H9 (cell line): ENCODE results near the gene GPR161. TPM values are rescaled to one million over a fixed set of nuclear protein-coding genes. Genes with fewer than 3 reads are reported as not detected.

Experiments
- DNase-seq: peaks from one replicate; pipeline ENCODE4 v3.0.0-alpha.2; 2017
- H2AFZ ChIP-seq: one replicate; pipeline ENCODE4 v1.6.1; 2013; ENCODE audit warnings: mild to moderate bottlenecking, low read length, control low read depth, moderate library complexity
- H2AK5ac ChIP-seq: 2 replicates; pipeline ENCODE4 v1.6.1; 2013; ENCODE audit warnings: low read length, control low read depth, mixed read lengths; ENCODE audit not compliant: insufficient read length
- H2BK120ac ChIP-seq: one replicate; pipeline ENCODE4 v1.6.1; 2013; ENCODE audit warnings: low read depth, mild to moderate bottlenecking, low read length, control low read depth, inconsistent platforms; ENCODE audit not compliant: poor library complexity, severe bottlenecking
- H2BK12ac ChIP-seq: 2 replicates; pipeline ENCODE4 v1.6.1; 2013; ENCODE audit warnings: low read length, control low read depth, mixed read lengths, low read depth; ENCODE audit not compliant: insufficient read length
- H2BK15ac ChIP-seq: 2 replicates; pipeline ENCODE4 v1.6.1; 2013; ENCODE audit warnings: low read depth, low read length, control low read depth
- H2BK20ac ChIP-seq: one replicate; pipeline ENCODE4 v1.6.1; 2013; ENCODE audit warnings: low read depth, mild to moderate bottlenecking, low read length, control low read depth, inconsistent platforms; ENCODE audit not compliant: poor library complexity, severe bottlenecking
- H2BK5ac ChIP-seq: 2 replicates; pipeline ENCODE4 v1.6.1; 2013; ENCODE audit warnings: low read length, control low read depth, mixed read lengths; ENCODE audit not compliant: insufficient read length
- H3K14ac ChIP-seq: 2 replicates; pipeline ENCODE4 v1.6.1; 2013; ENCODE audit warnings: low read length, control low read depth; ENCODE audit not compliant: insufficient read depth
- H3K18ac ChIP-seq: 2 replicates; pipeline ENCODE4 v1.6.1; 2013; ENCODE audit warnings: low read depth, mild to moderate bottlenecking, mixed read lengths, low read length, control low read depth; ENCODE audit not compliant: insufficient read length
- H3K23ac ChIP-seq: 2 replicates; pipeline ENCODE4 v1.6.1; 2013; ENCODE audit warnings: low read length, control low read depth, mixed read lengths, low read depth; ENCODE audit not compliant: insufficient read length
- H3K23me2 ChIP-seq: 2 replicates; pipeline ENCODE4 v1.6.1; 2013; ENCODE audit warnings: low read depth, mild to moderate bottlenecking, mixed read lengths, low read length, control low read depth; ENCODE audit not compliant: insufficient read length, poor library complexity, severe bottlenecking
- H3K27ac ChIP-seq: 2 replicates; pipeline ENCODE4 v1.5.1; 2013; ENCODE audit warnings: low read length, control low read depth, mixed read lengths, low read depth; ENCODE audit not compliant: insufficient read length
- H3K27me3 ChIP-seq: 2 replicates; pipeline ENCODE4 v1.6.1; 2013; ENCODE audit warnings: low read length, control low read depth, inconsistent platforms; ENCODE audit not compliant: insufficient read depth
- H3K4ac ChIP-seq: 2 replicates; pipeline ENCODE4 v1.6.1; 2013; ENCODE audit warnings: low read depth, mild to moderate bottlenecking, control low read depth, inconsistent platforms, low read length, moderate library complexity
- H3K4me1 ChIP-seq: 2 replicates; pipeline ENCODE4 v1.6.1; 2013; ENCODE audit warnings: low read length, control low read depth, inconsistent platforms; ENCODE audit not compliant: insufficient read depth
- H3K4me2 ChIP-seq: 2 replicates; pipeline ENCODE4 v1.6.1; 2013; ENCODE audit warnings: low read length, control low read depth, mixed read lengths; ENCODE audit not compliant: insufficient read length, insufficient read depth
- H3K56ac ChIP-seq: 2 replicates; pipeline ENCODE4 v1.6.1; 2013; ENCODE audit warnings: low read depth, mild to moderate bottlenecking, mixed read lengths, low read length, control low read depth; ENCODE audit not compliant: insufficient read length
- H3K79me1 ChIP-seq: 2 replicates; pipeline ENCODE4 v1.6.1; 2013; ENCODE audit warnings: low read depth, mild to moderate bottlenecking, moderate library complexity, low read length, control low read depth, inconsistent platforms; ENCODE audit not compliant: insufficient read depth, poor library complexity, severe bottlenecking
- H3K79me2 ChIP-seq: 2 replicates; pipeline ENCODE4 v1.6.1; 2013; ENCODE audit warnings: low read length, control low read depth, inconsistent platforms; ENCODE audit not compliant: insufficient read depth
- H3K9ac ChIP-seq: 2 replicates; pipeline ENCODE4 v1.6.1; 2013; ENCODE audit warnings: low read length, control low read depth, mixed read lengths; ENCODE audit not compliant: insufficient read length; ENCODE audit errors: extremely low read depth
- H3K9me3 ChIP-seq: one replicate; pipeline ENCODE4 v1.6.1; 2013; ENCODE audit warnings: low read depth, low read length, inconsistent platforms; ENCODE audit not compliant: control insufficient read depth
- H3T11ph ChIP-seq: one replicate; pipeline ENCODE4 v1.6.1; 2013; ENCODE audit warnings: mild to moderate bottlenecking, low read length, control low read depth, inconsistent platforms
- H4K20me1 ChIP-seq: one replicate; pipeline ENCODE4 v1.6.1; 2013; ENCODE audit not compliant: control insufficient read depth, insufficient read length, insufficient read depth
- H4K5ac ChIP-seq: 2 replicates; pipeline ENCODE4 v1.6.1; 2013; ENCODE audit warnings: low read depth, mild to moderate bottlenecking, mixed read lengths, low read length, control low read depth; ENCODE audit not compliant: insufficient read length
- H4K8ac ChIP-seq: replicated peaks from 2 replicates; pipeline ENCODE4 v1.6.1; 2013; ENCODE audit warnings: low read length, control low read depth, mixed read lengths, low read depth; ENCODE audit not compliant: insufficient read length
- H4K91ac ChIP-seq: 2 replicates; pipeline ENCODE4 v1.6.1; 2013; ENCODE audit warnings: low read depth, mild to moderate bottlenecking, moderate library complexity, mixed read lengths, low read length, control low read depth; ENCODE audit not compliant: insufficient read length
- H3K27ac Mint-ChIP-seq, 3 experiments: 2 replicates in 2 of 3; 3 replicates in 1 of 3; pipeline ENCODE4 v1.8.0; 2020 to 2021; ENCODE audit warnings: mixed read lengths in 3 of 3, mild to moderate bottlenecking in 1 of 3, moderate library complexity in 1 of 3
- H3K27me3 Mint-ChIP-seq: 2 replicates; pipeline ENCODE4 v1.8.0; 2021; ENCODE audit warnings: low read depth, mild to moderate bottlenecking, moderate library complexity, mixed read lengths
- H3K36me3 Mint-ChIP-seq, 3 experiments: 2 replicates in 2 of 3; 3 replicates in 1 of 3; pipeline ENCODE4 v1.8.0; 2020 to 2021; ENCODE audit warnings: low read depth in 3 of 3, mixed read lengths in 3 of 3; ENCODE audit not compliant: insufficient read depth in 1 of 3
- H3K4me1 Mint-ChIP-seq, 2 experiments: 2 replicates each; pipeline ENCODE4 v1.8.0; 2020; ENCODE audit warnings: mixed read lengths in 2 of 2
- H3K4me3 Mint-ChIP-seq, 2 experiments: 2 replicates in 1 of 2; 3 replicates in 1 of 2; pipeline ENCODE4 v1.8.0; 2020 to 2021; ENCODE audit warnings: mild to moderate bottlenecking in 2 of 2, mixed read lengths in 2 of 2, moderate library complexity in 1 of 2
- H3K9me3 Mint-ChIP-seq, 2 experiments: 2 replicates in 1 of 2; 3 replicates in 1 of 2; pipeline ENCODE4 v1.8.0; 2020; ENCODE audit warnings: mild to moderate bottlenecking in 2 of 2, mixed read lengths in 2 of 2, moderate library complexity in 1 of 2
- CTCF ChIP-seq: fragments of 200-600 bp; sonication (generic); conservative IDR thresholded peaks from 3 replicates; pipeline ENCODE4 v1.8.0; 2021; ENCODE audit warnings: antibody characterized with exemption, mild to moderate bottlenecking
- WGBS: extraction: QIAGEN DNeasy Blood & Tissue Kit; methylation state at CpG from one replicate; pipeline ENCODE4 v1.1.7; 2013; ENCODE audit warnings: missing lambda C conversion rate, low lambda C conversion rate, mixed read lengths; ENCODE audit not compliant: insufficient read length; ENCODE audit errors: extremely low coverage; 5-methylcytosine and 5-hydroxymethylcytosine counted together
- total RNA-seq: library from RNA; stranded (reverse); gene quantifications from 2 replicates; pipeline ENCODE4 v1.2.1, GENCODE V29; 2021

Gene GPR161
- total RNA-seq, 1 experiment from 2014 or later = 10.6 TPM

GRCh38 chr1:168050307-168050706 is 86.4 kb downstream of the GPR161 start:
- Histone ChIP-seq H3K18ac (no peak overlapping the region), H2BK12ac (no peak overlapping the region), H2BK15ac (no peak overlapping the region), H4K20me1 (no peaks in the 10 kb centered on the region), H3K23ac (no peak overlapping the region), H2AK5ac (no peak overlapping the region), H3K79me2 (no peaks in the 10 kb centered on the region), H2AFZ (no peak overlapping the region), H3K4me1 (no peaks in the 10 kb centered on the region), H4K8ac (no peak overlapping the region), H3T11ph (no peak overlapping the region), H3K9ac (no peak overlapping the region), H3K79me1 (no peaks in the 10 kb centered on the region), H4K91ac (no peak overlapping the region), H3K27ac (no peak overlapping the region), H3K14ac (no peak overlapping the region), H2BK20ac (no peak overlapping the region), H2BK5ac (no peak overlapping the region), H3K4me2 (no peak overlapping the region), H3K27me3 (no peaks in the 10 kb centered on the region), H3K9me3 (no peaks in the 10 kb centered on the region), H3K4ac (no peak overlapping the region), H3K23me2 (no peaks in the 10 kb centered on the region), H4K5ac (no peak overlapping the region), H2BK120ac (no peak overlapping the region), H3K56ac (no peak overlapping the region)
- Mint-ChIP-seq H3K9me3 (no peaks in the 10 kb centered on the region), H3K4me3 (no peak overlapping the region), H3K4me1 (no peaks in the 10 kb centered on the region), H3K27me3 (no peaks in the 10 kb centered on the region), H3K36me3 (peaks cover 0 to 3% (median 0%) of the 10 kb centered on the region in 3 experiments; a peak in 4 of 7 replicates), H3K27ac (no peak overlapping the region)
- TF ChIP-seq CTCF = no peak
- DNase-seq = no peak
- WGBS = no CpG with 5 or more reads among the region's 1 CpG
